Mucosa of stomach (tissue), 1 donor: ENCODE measurements around the gene ASPSCR1.

Experiments
- H3K27me3 ChIP-seq: one replicate; pipeline ENCODE4 v1.7.0; 2013; ENCODE audit warnings: mild to moderate bottlenecking, low read length; ENCODE audit not compliant: control insufficient read depth, insufficient read depth
- H3K36me3 ChIP-seq: one replicate; pipeline ENCODE4 v1.7.0; 2013; ENCODE audit warnings: low read length; ENCODE audit not compliant: control insufficient read depth, insufficient read depth
- H3K4me1 ChIP-seq: one replicate; pipeline ENCODE4 v1.7.0; 2013; ENCODE audit warnings: mild to moderate bottlenecking, low read length; ENCODE audit not compliant: control insufficient read depth, insufficient read depth
- H3K4me3 ChIP-seq: one replicate; pipeline ENCODE4 v1.7.0; 2013; ENCODE audit warnings: low read length
- H3K9ac ChIP-seq: one replicate; pipeline ENCODE4 v1.7.0; 2013; ENCODE audit warnings: mild to moderate bottlenecking, low read length, moderate library complexity
- H3K9me3 ChIP-seq: one replicate; pipeline ENCODE4 v1.7.0; 2013; ENCODE audit warnings: mild to moderate bottlenecking, low read length, moderate library complexity; ENCODE audit not compliant: control insufficient read depth
- donor health status: Pancreatic carcinoma.

The ASPSCR1 gene

GRCh38 chr17:82054351-82055022 lies 77.1 kb downstream of the ASPSCR1 start:
- Histone ChIP-seq H3K27me3 (no peaks in the 10 kb centered on the region), H3K9me3 (no peaks in the 10 kb centered on the region), H3K36me3 (peaks cover 7% of the 10 kb centered on the region), H3K4me3 (no peak overlapping the region), H3K9ac (no peak overlapping the region), H3K4me1 (peaks cover 23% of the 10 kb centered on the region)

- H3K4me1 ChIP-seq, result peaks cover 20% of the 10 kb centered on the region
- H3K4me3 ChIP-seq, result no peak overlapping the region
- no peaks in the 10 kb centered on the region for H3K27me3 ChIP-seq
- H3K9me3 ChIP-seq, result no peaks in the 10 kb centered on the region
- H3K36me3 ChIP-seq, result peaks cover 7% of the 10 kb centered on the region
- H3K9ac ChIP-seq, result no peak overlapping the region
Observed at GRCh38 chr17:82055023-82055964, 77.9 kb downstream of the ASPSCR1 start.

- H3K9me3 ChIP-seq, result no peaks in the 10 kb centered on the region
- H3K36me3 ChIP-seq, result peaks cover 7% of the 10 kb centered on the region
- H3K4me3 ChIP-seq, result no peak overlapping the region
- H3K9ac ChIP-seq, result no peak overlapping the region
- H3K27me3 ChIP-seq, result no peaks in the 10 kb centered on the region
- H3K4me1 ChIP-seq, result peaks cover 13% of the 10 kb centered on the region
Observed at GRCh38 chr17:82055965-82056728, 78.7 kb downstream of the ASPSCR1 start.

- no peak overlapping the region for H3K9ac ChIP-seq
- no peak overlapping the region for H3K4me3 ChIP-seq
- peaks cover 13% of the 10 kb centered on the region for H3K4me1 ChIP-seq
- H3K36me3 ChIP-seq, result peaks cover 7% of the 10 kb centered on the region
- H3K27me3 ChIP-seq, result no peaks in the 10 kb centered on the region
- no peaks in the 10 kb centered on the region for H3K9me3 ChIP-seq
Observed at GRCh38 chr17:82056729-82057621, 79.5 kb downstream of the ASPSCR1 start.

GRCh38 chr17:82058230-82058854 lies 80.9 kb downstream of the ASPSCR1 start:
- H3K4me1 ChIP-seq, result peaks cover 2% of the 10 kb centered on the region
- no peaks in the 10 kb centered on the region for H3K27me3 ChIP-seq
- H3K9me3 ChIP-seq, result no peaks in the 10 kb centered on the region
- peaks cover 7% of the 10 kb centered on the region for H3K36me3 ChIP-seq
- no peak overlapping the region for H3K9ac ChIP-seq
- H3K4me3 ChIP-seq, result no peak overlapping the region

GRCh38 chr17:82058855-82059249 lies 81.4 kb downstream of the ASPSCR1 start:
- no peak overlapping the region for H3K9ac ChIP-seq
- H3K4me3 ChIP-seq, result no peak overlapping the region
- H3K36me3 ChIP-seq, result peaks cover 7% of the 10 kb centered on the region
- peaks cover 4% of the 10 kb centered on the region for H3K4me1 ChIP-seq
- no peaks in the 10 kb centered on the region for H3K9me3 ChIP-seq
- H3K27me3 ChIP-seq, result no peaks in the 10 kb centered on the region

- Histone ChIP-seq H3K27me3 (no peaks in the 10 kb centered on the region), H3K36me3 (peaks cover 7% of the 10 kb centered on the region), H3K9me3 (no peaks in the 10 kb centered on the region), H3K4me3 (no peak overlapping the region), H3K9ac (no peak overlapping the region), H3K4me1 (peaks cover 10% of the 10 kb centered on the region)
Observed at GRCh38 chr17:82059272-82060000, 82.0 kb downstream of the ASPSCR1 start.

GRCh38 chr17:82060001-82060380 lies 82.6 kb downstream of the ASPSCR1 start:
- no peak overlapping the region for H3K4me3 ChIP-seq
- no peaks in the 10 kb centered on the region for H3K27me3 ChIP-seq
- H3K9ac ChIP-seq, result no peak overlapping the region
- H3K36me3 ChIP-seq, result peaks cover 4% of the 10 kb centered on the region
- no peaks in the 10 kb centered on the region for H3K9me3 ChIP-seq
- H3K4me1 ChIP-seq, result peaks cover 15% of the 10 kb centered on the region

- H3K36me3 ChIP-seq, result no peaks in the 10 kb centered on the region
- no peak overlapping the region for H3K4me3 ChIP-seq
Observed at GRCh38 chr17:82060614-82061013, 83.2 kb downstream of the ASPSCR1 start.

GRCh38 chr17:82061047-82061925 lies 83.9 kb downstream of the ASPSCR1 start:
- H3K36me3 ChIP-seq, result no peaks in the 10 kb centered on the region
- H3K9me3 ChIP-seq, result no peaks in the 10 kb centered on the region
- peaks cover 20% of the 10 kb centered on the region for H3K4me1 ChIP-seq
- H3K9ac ChIP-seq, result no peak overlapping the region
- no peak overlapping the region for H3K4me3 ChIP-seq
- H3K27me3 ChIP-seq, result no peaks in the 10 kb centered on the region

More at GRCh38 chr17:82060614-82061013, 83.2 kb downstream of the ASPSCR1 start:
- H3K9me3 ChIP-seq, result no peaks in the 10 kb centered on the region
- H3K27me3 ChIP-seq, result no peaks in the 10 kb centered on the region
- H3K4me1 ChIP-seq, result peaks cover 16% of the 10 kb centered on the region
- H3K9ac ChIP-seq, result no peak overlapping the region
